ENCODE data around the gene BDNF.
A peak's percentile ranks its signal among the peaks of the same experiment; 100 is the strongest.

The BDNF gene

GRCh38 chr11:27656806-27657483, 43.3 kb downstream of the BDNF start:
- H3K27me3 ChIP-seq (ENCODE audit: insufficient read depth, low read length): no peaks in the 10 kb centered on the region
- H2BK12ac ChIP-seq (ENCODE audit: low read length): no peak overlapping the region
- no peak overlapping the region for H2BK5ac ChIP-seq (ENCODE audit: low read depth, low read length, poor library complexity)
- no peak overlapping the region for H3K9ac ChIP-seq (ENCODE audit: low read length)
- peak; percentile 70 to 86 for DNase-seq
- no peaks in the 10 kb centered on the region for H3K36me3 ChIP-seq (ENCODE audit: control insufficient read depth in 1 of 2, insufficient read depth in 2 of 2, low read length in 2 of 2)
- H2AK5ac ChIP-seq (ENCODE audit: low read length): no peak overlapping the region
- no peak overlapping the region for H3K27ac ChIP-seq (ENCODE audit: low read depth, low read length)
- H4K8ac ChIP-seq (ENCODE audit: low read depth, low read length): no peak overlapping the region
- no CpG with 5 or more reads among the region's 12 CpGs for WGBS (ENCODE audit: extremely low coverage, insufficient coverage, insufficient read length)
- no peak overlapping the region for H3K23ac ChIP-seq (ENCODE audit: low read length)
- no peaks in the 10 kb centered on the region for H3K79me2 ChIP-seq (ENCODE audit: control insufficient read depth, insufficient read depth, low read length, poor library complexity)
- H2AFZ ChIP-seq (ENCODE audit: insufficient read depth, low read length, poor library complexity): no peak overlapping the region
- H2BK120ac ChIP-seq (ENCODE audit: insufficient read depth, low read length, poor library complexity): no peak overlapping the region
- no peak overlapping the region for H3K14ac ChIP-seq (ENCODE audit: low read length)
- H3K18ac ChIP-seq (ENCODE audit: low read length): no peak overlapping the region
- no peak overlapping the region for H4K12ac ChIP-seq (ENCODE audit: low read depth, low read length)
- H4K91ac ChIP-seq (ENCODE audit: low read depth, low read length): no peak overlapping the region
- H3K4me3 ChIP-seq (ENCODE audit: low read depth, low read length): no peak overlapping the region
- H3K9me3 ChIP-seq (ENCODE audit: insufficient read depth, low read depth, low read length): no peaks in the 10 kb centered on the region
- H3K79me1 ChIP-seq (ENCODE audit: low read length): no peaks in the 10 kb centered on the region
- no peaks in the 10 kb centered on the region for H3K4me1 ChIP-seq (ENCODE audit: control insufficient read depth in 1 of 2, insufficient read depth in 2 of 2, low read length in 2 of 2)
- H3K4ac ChIP-seq (ENCODE audit: low read depth, low read length): no peak overlapping the region
- H3K4me2 ChIP-seq (ENCODE audit: low read length): no peak overlapping the region

GRCh38 chr11:27656320-27656719, 43.9 kb downstream of the BDNF start:
- H3K9ac ChIP-seq (ENCODE audit: low read length): no peak overlapping the region
- H3K4ac ChIP-seq (ENCODE audit: low read depth, low read length): no peak overlapping the region
- no peak overlapping the region for H2BK5ac ChIP-seq (ENCODE audit: low read depth, low read length, poor library complexity)
- no peaks in the 10 kb centered on the region for H3K79me2 ChIP-seq (ENCODE audit: control insufficient read depth, insufficient read depth, low read length, poor library complexity)
- H3K23ac ChIP-seq (ENCODE audit: low read length): no peak overlapping the region
- H3K14ac ChIP-seq (ENCODE audit: low read length): no peak overlapping the region
- no peak overlapping the region for H4K8ac ChIP-seq (ENCODE audit: low read depth, low read length)
- H3K27me3 ChIP-seq (ENCODE audit: insufficient read depth, low read length): no peaks in the 10 kb centered on the region
- H3K79me1 ChIP-seq (ENCODE audit: low read length): no peaks in the 10 kb centered on the region
- no peak overlapping the region for H3K18ac ChIP-seq (ENCODE audit: low read length)
- H3K9me3 ChIP-seq (ENCODE audit: insufficient read depth, low read depth, low read length): no peaks in the 10 kb centered on the region
- no peak overlapping the region for H2BK12ac ChIP-seq (ENCODE audit: low read length)
- DNase-seq: peak in 1 of 2 donors; percentile 32
- no peak overlapping the region for H2AFZ ChIP-seq (ENCODE audit: insufficient read depth, low read length, poor library complexity)
- no peaks in the 10 kb centered on the region for H3K4me1 ChIP-seq (ENCODE audit: control insufficient read depth in 1 of 2, insufficient read depth in 2 of 2, low read length in 2 of 2)
- H3K4me3 ChIP-seq (ENCODE audit: low read depth, low read length): no peak overlapping the region
- H3K4me2 ChIP-seq (ENCODE audit: low read length): no peak overlapping the region
- no peak overlapping the region for H4K91ac ChIP-seq (ENCODE audit: low read depth, low read length)
- no peak overlapping the region for H4K12ac ChIP-seq (ENCODE audit: low read depth, low read length)
- H2AK5ac ChIP-seq (ENCODE audit: low read length): no peak overlapping the region
- WGBS (ENCODE audit: extremely low coverage, insufficient coverage, insufficient read length): no CpG with 5 or more reads among the region's 6 CpGs
- H2BK120ac ChIP-seq (ENCODE audit: insufficient read depth, low read length, poor library complexity): no peak overlapping the region
- H3K36me3 ChIP-seq (ENCODE audit: control insufficient read depth in 1 of 2, insufficient read depth in 2 of 2, low read length in 2 of 2): no peaks in the 10 kb centered on the region
- no peak overlapping the region for H3K27ac ChIP-seq (ENCODE audit: low read depth, low read length)

- Histone ChIP-seq H4K12ac (ENCODE audit: low read depth, low read length) (no peak overlapping the region), H3K4ac (ENCODE audit: low read depth, low read length) (no peak overlapping the region), H2AFZ (ENCODE audit: insufficient read depth, low read length, poor library complexity) (no peak overlapping the region), H3K4me1 (ENCODE audit: control insufficient read depth in 1 of 2, insufficient read depth in 2 of 2, low read length in 2 of 2) (no peaks in the 10 kb centered on the region), H3K14ac (ENCODE audit: low read length) (no peak overlapping the region), H3K79me1 (ENCODE audit: low read length) (no peaks in the 10 kb centered on the region), H3K18ac (ENCODE audit: low read length) (no peak overlapping the region), H2AK5ac (ENCODE audit: low read length) (no peak overlapping the region), H2BK12ac (ENCODE audit: low read length) (no peak overlapping the region), H4K8ac (ENCODE audit: low read depth, low read length) (no peak overlapping the region), H4K91ac (ENCODE audit: low read depth, low read length) (no peak overlapping the region), H3K27me3 (ENCODE audit: insufficient read depth, low read length) (no peaks in the 10 kb centered on the region), H3K9ac (ENCODE audit: low read length) (no peak overlapping the region), H3K79me2 (ENCODE audit: control insufficient read depth, insufficient read depth, low read length, poor library complexity) (no peaks in the 10 kb centered on the region), H3K4me2 (ENCODE audit: low read length) (no peak overlapping the region), H3K23ac (ENCODE audit: low read length) (no peak overlapping the region), H3K27ac (ENCODE audit: low read depth, low read length) (no peak overlapping the region), H3K4me3 (ENCODE audit: low read depth, low read length) (no peak overlapping the region), H3K9me3 (ENCODE audit: insufficient read depth, low read depth, low read length) (no peaks in the 10 kb centered on the region), H3K36me3 (ENCODE audit: control insufficient read depth in 1 of 2, insufficient read depth in 2 of 2, low read length in 2 of 2) (no peaks in the 10 kb centered on the region), H2BK120ac (ENCODE audit: insufficient read depth, low read length, poor library complexity) (no peak overlapping the region), H2BK5ac (ENCODE audit: low read depth, low read length, poor library complexity) (no peak overlapping the region)
- WGBS (ENCODE audit: extremely low coverage, insufficient coverage, insufficient read length): no CpG with 5 or more reads among the region's 8 CpGs
- DNase-seq: no peak
Measured at GRCh38 chr11:27653990-27654758, 46.1 kb downstream of the BDNF start.

- Histone ChIP-seq H3K4me3 (ENCODE audit: low read depth, low read length) (no peak overlapping the region), H3K36me3 (ENCODE audit: control insufficient read depth in 1 of 2, insufficient read depth in 2 of 2, low read length in 2 of 2) (no peaks in the 10 kb centered on the region), H3K14ac (ENCODE audit: low read length) (no peak overlapping the region), H4K91ac (ENCODE audit: low read depth, low read length) (no peak overlapping the region), H2BK12ac (ENCODE audit: low read length) (no peak overlapping the region), H3K27me3 (ENCODE audit: insufficient read depth, low read length) (no peaks in the 10 kb centered on the region), H3K9ac (ENCODE audit: low read length) (no peak overlapping the region), H3K18ac (ENCODE audit: low read length) (no peak overlapping the region), H2AFZ (ENCODE audit: insufficient read depth, low read length, poor library complexity) (no peak overlapping the region), H4K12ac (ENCODE audit: low read depth, low read length) (no peak overlapping the region), H3K4ac (ENCODE audit: low read depth, low read length) (no peak overlapping the region), H2BK120ac (ENCODE audit: insufficient read depth, low read length, poor library complexity) (no peak overlapping the region), H3K23ac (ENCODE audit: low read length) (no peak overlapping the region), H4K8ac (ENCODE audit: low read depth, low read length) (no peak overlapping the region), H3K9me3 (ENCODE audit: insufficient read depth, low read depth, low read length) (no peaks in the 10 kb centered on the region), H3K79me2 (ENCODE audit: control insufficient read depth, insufficient read depth, low read length, poor library complexity) (no peaks in the 10 kb centered on the region), H2AK5ac (ENCODE audit: low read length) (no peak overlapping the region), H3K27ac (ENCODE audit: low read depth, low read length) (no peak overlapping the region), H2BK5ac (ENCODE audit: low read depth, low read length, poor library complexity) (no peak overlapping the region), H3K4me1 (ENCODE audit: control insufficient read depth in 1 of 2, insufficient read depth in 2 of 2, low read length in 2 of 2) (no peaks in the 10 kb centered on the region), H3K79me1 (ENCODE audit: low read length) (no peaks in the 10 kb centered on the region), H3K4me2 (ENCODE audit: low read length) (no peak overlapping the region)
- no peak for DNase-seq
Measured at GRCh38 chr11:27651711-27652110, 48.5 kb downstream of the BDNF start.

All from trophoblast cell (in vitro differentiated cells and primary cell).